Ureter (tissue), 1 donor: ENCODE measurements around the gene E2F3. TPM values are rescaled to one million over a fixed set of nuclear protein-coding genes. Genes with fewer than 3 reads are reported as not detected.
A peak's percentile ranks its signal among the peaks of the same experiment; 100 is the strongest.

Experiments used
- DNase-seq: peaks from one replicate; pipeline ENCODE4 v3.0.0-alpha.2; 2020; ENCODE audit warnings: low spot score
- total RNA-seq: library from RNA; stranded (reverse); gene quantifications from one replicate; pipeline ENCODE4 v1.2.4, GENCODE V29; 2023
- donor health status: DM: yes; HTN: yes; CAD: no.

E2F3 gene
- total RNA-seq, 1 donor from 2014 or later: 14.5 TPM

- DNase-seq: peak; percentile 61
Observed at GRCh38 chr6:20402342-20403069, 827 bp downstream of the E2F3 start.

GRCh38 chr6:20403070-20403765 lies 1.5 kb downstream of the E2F3 start:
- peak; percentile 92 for DNase-seq

- peak; percentile 57 for DNase-seq
Observed at GRCh38 chr6:20403766-20404640, 2.3 kb downstream of the E2F3 start.

- DNase-seq: peak; percentile 54
Observed at GRCh38 chr6:20404641-20405032, 3.0 kb downstream of the E2F3 start.

GRCh38 chr6:20408851-20409250 lies 7.2 kb downstream of the E2F3 start:
- no peak for DNase-seq

- DNase-seq: no peak
Observed at GRCh38 chr6:20409427-20409971, 7.8 kb downstream of the E2F3 start.

GRCh38 chr6:20411544-20411943 lies 9.9 kb downstream of the E2F3 start:
- DNase-seq: no peak

GRCh38 chr6:20411953-20412681 lies 10.4 kb downstream of the E2F3 start:
- DNase-seq: no peak

GRCh38 chr6:20412682-20413073 lies 11.0 kb downstream of the E2F3 start:
- DNase-seq: no peak

GRCh38 chr6:20413826-20414225 lies 12.1 kb downstream of the E2F3 start:
- DNase-seq: no peak

- no peak for DNase-seq
Observed at GRCh38 chr6:20414711-20415110, 13.0 kb downstream of the E2F3 start.

- DNase-seq: no peak
Observed at GRCh38 chr6:20415304-20415703, 13.6 kb downstream of the E2F3 start.

- no peak for DNase-seq
Observed at GRCh38 chr6:20415712-20416454, 14.2 kb downstream of the E2F3 start.

- DNase-seq: no peak
Observed at GRCh38 chr6:20416567-20417345, 15.1 kb downstream of the E2F3 start.

- DNase-seq: no peak
Observed at GRCh38 chr6:20417819-20418218, 16.1 kb downstream of the E2F3 start.

GRCh38 chr6:20426177-20427082 lies 24.8 kb downstream of the E2F3 start:
- no peak for DNase-seq

GRCh38 chr6:20427856-20428255 lies 26.2 kb downstream of the E2F3 start:
- DNase-seq: no peak

- DNase-seq: no peak
Observed at GRCh38 chr6:20432692-20433091, 31.0 kb downstream of the E2F3 start.

GRCh38 chr6:20433321-20433720 lies 31.6 kb downstream of the E2F3 start:
- no peak for DNase-seq
